ENCODE measurements around the gene UNC80.

Gene UNC80

GRCh38 chr2:209976698-209977385 lies 205.2 kb downstream of the UNC80 start:
- DNase-seq: no peak

- no peak for DNase-seq
Observed at GRCh38 chr2:209977386-209978239, 206.0 kb downstream of the UNC80 start.

GRCh38 chr2:209984291-209984690 lies 212.7 kb downstream of the UNC80 start:
- DNase-seq: no peak

- no peak for DNase-seq
Observed at GRCh38 chr2:209985874-209986273, 214.2 kb downstream of the UNC80 start.

GRCh38 chr2:209986415-209986814 lies 214.8 kb downstream of the UNC80 start:
- no peak for DNase-seq

GRCh38 chr2:209988010-209988409 lies 216.4 kb downstream of the UNC80 start:
- no peak for DNase-seq

GRCh38 chr2:209990838-209991237 lies 219.2 kb downstream of the UNC80 start:
- no peak for DNase-seq

- DNase-seq: no peak
Observed at GRCh38 chr2:209993968-209994367, 222.3 kb downstream of the UNC80 start.

GRCh38 chr2:209998596-209998995 lies 227.0 kb downstream of the UNC80 start:
- no peak for DNase-seq

GRCh38 chr2:210000464-210001324 lies 229.1 kb downstream of the UNC80 start:
- no peak for DNase-seq

- peak; percentile 98 for DNase-seq
Observed at GRCh38 chr2:210002158-210003157, 230.8 kb downstream of the UNC80 start, which contains the start of gene RPE. RPE (plus strand) TSS chr2:210002638; CDS start chr2:210002662, 24 bp downstream.

- no peak for DNase-seq
Observed at GRCh38 chr2:210003359-210003758, 231.7 kb downstream of the UNC80 start.

GRCh38 chr2:210004881-210005280 lies 233.2 kb downstream of the UNC80 start:
- no peak for DNase-seq

- no peak for DNase-seq
Observed at GRCh38 chr2:210007895-210008294, 236.3 kb downstream of the UNC80 start.

GRCh38 chr2:210009126-210009525 lies 237.5 kb downstream of the UNC80 start:
- no peak for DNase-seq

GRCh38 chr2:210009896-210010295 lies 238.3 kb downstream of the UNC80 start:
- no peak for DNase-seq

- DNase-seq: no peak
Observed at GRCh38 chr2:210020138-210020537, 248.5 kb downstream of the UNC80 start.

- DNase-seq: no peak
Observed at GRCh38 chr2:210022824-210023223, 251.2 kb downstream of the UNC80 start.

GRCh38 chr2:210027608-210028007 lies 256.0 kb downstream of the UNC80 start:
- DNase-seq: no peak

GRCh38 chr2:210028178-210028577 lies 256.5 kb downstream of the UNC80 start:
- no peak for DNase-seq

GRCh38 chr2:210034087-210034683 lies 262.6 kb downstream of the UNC80 start:
- DNase-seq: no peak

Measured in activated naive CD4-positive, alpha-beta T cell treated with Interleukin-2 at 50 U/mL for 16 hours (primary cell).